ENCODE results near the gene VIPR1. TPM values are rescaled to one million over a fixed set of nuclear protein-coding genes. Genes with fewer than 3 reads are reported as not detected.
"Not testable (repeated sequence)": the region's sequence is repeated elsewhere in the genome, so short reads cannot be mapped to it uniquely, and the experiment has no call there.

Gene VIPR1
- total RNA-seq, 1 experiment from 2014 or later, result 0.41 TPM

GRCh38 chr3:42575137-42575741, 72.8 kb downstream of the VIPR1 start:
- ChIA-PET POLR2A (no interaction called here), CTCF (no interaction called here)
- ATAC-seq, result no peak
- H3K9me3 ChIP-seq (ENCODE audit: control insufficient read depth, insufficient read depth, low read depth, low read length), result peaks cover 3% of the 10 kb centered on the region; the same call in 1 of the 2 replicates
- no peak overlapping the region for H3K4me3 ChIP-seq (ENCODE audit: low read depth in 2 of 2, low read length in 2 of 2)
- TF ChIP-seq, protein P1, sequence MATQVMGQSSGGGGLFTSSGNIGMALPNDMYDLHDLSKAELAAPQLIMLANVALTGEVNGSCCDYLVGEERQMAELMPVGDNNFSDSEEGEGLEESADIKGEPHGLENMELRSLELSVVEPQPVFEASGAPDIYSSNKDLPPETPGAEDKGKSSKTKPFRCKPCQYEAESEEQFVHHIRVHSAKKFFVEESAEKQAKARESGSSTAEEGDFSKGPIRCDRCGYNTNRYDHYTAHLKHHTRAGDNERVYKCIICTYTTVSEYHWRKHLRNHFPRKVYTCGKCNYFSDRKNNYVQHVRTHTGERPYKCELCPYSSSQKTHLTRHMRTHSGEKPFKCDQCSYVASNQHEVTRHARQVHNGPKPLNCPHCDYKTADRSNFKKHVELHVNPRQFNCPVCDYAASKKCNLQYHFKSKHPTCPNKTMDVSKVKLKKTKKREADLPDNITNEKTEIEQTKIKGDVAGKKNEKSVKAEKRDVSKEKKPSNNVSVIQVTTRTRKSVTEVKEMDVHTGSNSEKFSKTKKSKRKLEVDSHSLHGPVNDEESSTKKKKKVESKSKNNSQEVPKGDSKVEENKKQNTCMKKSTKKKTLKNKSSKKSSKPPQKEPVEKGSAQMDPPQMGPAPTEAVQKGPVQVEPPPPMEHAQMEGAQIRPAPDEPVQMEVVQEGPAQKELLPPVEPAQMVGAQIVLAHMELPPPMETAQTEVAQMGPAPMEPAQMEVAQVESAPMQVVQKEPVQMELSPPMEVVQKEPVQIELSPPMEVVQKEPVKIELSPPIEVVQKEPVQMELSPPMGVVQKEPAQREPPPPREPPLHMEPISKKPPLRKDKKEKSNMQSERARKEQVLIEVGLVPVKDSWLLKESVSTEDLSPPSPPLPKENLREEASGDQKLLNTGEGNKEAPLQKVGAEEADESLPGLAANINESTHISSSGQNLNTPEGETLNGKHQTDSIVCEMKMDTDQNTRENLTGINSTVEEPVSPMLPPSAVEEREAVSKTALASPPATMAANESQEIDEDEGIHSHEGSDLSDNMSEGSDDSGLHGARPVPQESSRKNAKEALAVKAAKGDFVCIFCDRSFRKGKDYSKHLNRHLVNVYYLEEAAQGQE (IDR thresholded peaks at IDR 0.05; ENCODE audit: insufficient read depth in 1 of 2, low read depth in 2 of 2, low read length in 1 of 2), result no peak
- TF ChIP-seq POLR2AphosphoS5 (IDR thresholded peaks at IDR 0.05; ENCODE audit: low read depth, low read length) (no peak), TCF7L2 (IDR thresholded peaks at IDR 0.05; ENCODE audit: low read depth, low read length) (no peak), SIN3A (IDR thresholded peaks at IDR 0.05; ENCODE audit: borderline replicate concordance, insufficient read depth, low read depth, low read length) (no peak)
- TF ChIP-seq, protein P2, sequence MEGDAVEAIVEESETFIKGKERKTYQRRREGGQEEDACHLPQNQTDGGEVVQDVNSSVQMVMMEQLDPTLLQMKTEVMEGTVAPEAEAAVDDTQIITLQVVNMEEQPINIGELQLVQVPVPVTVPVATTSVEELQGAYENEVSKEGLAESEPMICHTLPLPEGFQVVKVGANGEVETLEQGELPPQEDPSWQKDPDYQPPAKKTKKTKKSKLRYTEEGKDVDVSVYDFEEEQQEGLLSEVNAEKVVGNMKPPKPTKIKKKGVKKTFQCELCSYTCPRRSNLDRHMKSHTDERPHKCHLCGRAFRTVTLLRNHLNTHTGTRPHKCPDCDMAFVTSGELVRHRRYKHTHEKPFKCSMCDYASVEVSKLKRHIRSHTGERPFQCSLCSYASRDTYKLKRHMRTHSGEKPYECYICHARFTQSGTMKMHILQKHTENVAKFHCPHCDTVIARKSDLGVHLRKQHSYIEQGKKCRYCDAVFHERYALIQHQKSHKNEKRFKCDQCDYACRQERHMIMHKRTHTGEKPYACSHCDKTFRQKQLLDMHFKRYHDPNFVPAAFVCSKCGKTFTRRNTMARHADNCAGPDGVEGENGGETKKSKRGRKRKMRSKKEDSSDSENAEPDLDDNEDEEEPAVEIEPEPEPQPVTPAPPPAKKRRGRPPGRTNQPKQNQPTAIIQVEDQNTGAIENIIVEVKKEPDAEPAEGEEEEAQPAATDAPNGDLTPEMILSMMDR (IDR thresholded peaks at IDR 0.05), result no peak
- H3K4me1 ChIP-seq (ENCODE audit: control insufficient read depth, insufficient read depth, low read length), result peaks cover 2% of the 10 kb centered on the region; the same call in 1 of the 2 replicates
- H3K27me3 ChIP-seq (ENCODE audit: control insufficient read depth, insufficient read depth, low read length), result no peaks in the 10 kb centered on the region
- H3K27ac ChIP-seq (ENCODE audit: low read length), result no peak overlapping the region
- DNase-seq (ENCODE audit: low read depth, low spot score), result no peak
- intact Hi-C loops (cut with micrococcal nuclease; ENCODE audit: unreplicated experiment), result no loop called here
- in situ Hi-C loops (cut with HindIII; ENCODE audit: low pct_unique_long_range_greater_than_20kb, low sequenced_read_pairs), result no loop called here
- H3K36me3 ChIP-seq (ENCODE audit: control insufficient read depth, insufficient read depth, low read length), result no peaks in the 10 kb centered on the region
- BruUV-seq (replicated peaks), result no TSS peak

- no peaks in the 10 kb centered on the region for H3K27me3 ChIP-seq (ENCODE audit: control insufficient read depth, insufficient read depth, low read length)
- no TSS peak for BruUV-seq (replicated peaks)
- CTCF ChIA-PET, result no interaction called here
- peaks cover 10% of the 10 kb centered on the region; the same call in 1 of the 2 replicates for H3K36me3 ChIP-seq (ENCODE audit: control insufficient read depth, insufficient read depth, low read length)
- DNase-seq (ENCODE audit: low read depth, low spot score), result no peak
- POLR2A ChIA-PET, result interaction anchor here (0.6 to 0.7 kb wide), 2 partner anchors 12 to 23 kb away, joined by 3 read pairs; partner anchors contain the start of gene SS18L2
- H3K27ac ChIP-seq (ENCODE audit: low read length), result no peak overlapping the region
- in situ Hi-C loops (cut with HindIII; ENCODE audit: low pct_unique_long_range_greater_than_20kb, low sequenced_read_pairs), result no loop called here
- intact Hi-C loops (cut with micrococcal nuclease; ENCODE audit: unreplicated experiment), result no loop called here
- H3K9me3 ChIP-seq (ENCODE audit: control insufficient read depth, insufficient read depth, low read depth, low read length), result peaks cover 3% of the 10 kb centered on the region; the same call in 1 of the 2 replicates
- H3K4me3 ChIP-seq (ENCODE audit: low read depth in 2 of 2, low read length in 2 of 2), result no peak overlapping the region
- peaks cover 16% of the 10 kb centered on the region for H3K4me1 ChIP-seq (ENCODE audit: control insufficient read depth, insufficient read depth, low read length)
- no peak for ATAC-seq
- TF ChIP-seq SIN3A (IDR thresholded peaks at IDR 0.05; ENCODE audit: borderline replicate concordance, insufficient read depth, low read depth, low read length), result no peak
- TF ChIP-seq, protein P2 (IDR thresholded peaks at IDR 0.05), result no peak
- TF ChIP-seq, protein P1 (IDR thresholded peaks at IDR 0.05; ENCODE audit: insufficient read depth in 1 of 2, low read depth in 2 of 2, low read length in 1 of 2), result no peak
- no peak for TF ChIP-seq TCF7L2 (IDR thresholded peaks at IDR 0.05; ENCODE audit: low read depth, low read length)
- no peak for TF ChIP-seq POLR2AphosphoS5 (IDR thresholded peaks at IDR 0.05; ENCODE audit: low read depth, low read length)
Observed at GRCh38 chr3:42578054-42578453, 75.6 kb downstream of the VIPR1 start.

DNA sequence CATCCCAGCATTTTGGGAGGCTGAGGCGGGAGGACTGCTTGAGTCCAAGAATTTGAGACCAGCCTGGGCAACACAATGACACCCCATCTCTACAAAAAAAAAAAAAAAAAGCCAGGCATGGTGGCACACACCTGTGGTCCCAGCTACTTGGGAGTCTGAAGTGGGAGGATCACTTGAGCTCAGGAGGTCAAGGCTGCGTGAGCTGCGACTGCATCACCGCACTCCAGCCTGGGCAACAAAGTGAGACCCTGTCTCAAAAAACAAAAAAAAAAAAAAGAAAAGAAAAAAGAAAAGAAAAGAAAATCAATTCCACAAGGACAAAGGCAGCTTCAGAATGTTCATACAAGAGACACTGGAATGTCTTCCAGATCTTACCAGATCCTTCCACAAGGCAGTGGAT, 76.9 kb downstream of the VIPR1 start:
- DNase-seq (ENCODE audit: low read depth, low spot score); ATAC-seq; H3K27me3 ChIP-seq (ENCODE audit: control insufficient read depth, insufficient read depth, low read length); CTCF ChIA-PET; BruUV-seq (replicated peaks); H3K4me3 ChIP-seq (ENCODE audit: low read depth in 2 of 2, low read length in 2 of 2); H3K27ac ChIP-seq (ENCODE audit: low read length); intact Hi-C loops (cut with micrococcal nuclease; ENCODE audit: unreplicated experiment); in situ Hi-C loops (cut with HindIII; ENCODE audit: low pct_unique_long_range_greater_than_20kb, low sequenced_read_pairs); H3K36me3 ChIP-seq (ENCODE audit: control insufficient read depth, insufficient read depth, low read length); H3K9me3 ChIP-seq (ENCODE audit: control insufficient read depth, insufficient read depth, low read depth, low read length): not testable (repeated sequence)
- H3K4me1 ChIP-seq (ENCODE audit: control insufficient read depth, insufficient read depth, low read length), result peaks cover 18% of the 10 kb centered on the region
- POLR2A ChIA-PET, result interaction anchor here (0.6 kb wide), 1 partner anchor 37 kb away, joined by 3 read pairs; no protein-coding TSS in a partner anchor

All from Panc1 (cell line).